BE2C (cell line): ENCODE measurements around the gene TMIGD1. TPM values are rescaled to one million over a fixed set of nuclear protein-coding genes. Genes with fewer than 3 reads are reported as not detected.

Experiments used
- DNase-seq: peaks from one replicate; pipeline ENCODE4 v3.0.0-alpha.2; 2020
- H3K27me3 ChIP-seq: fragments of 250-450 bp; sonication (Bioruptor Pico); 2 replicates; pipeline ENCODE4 v1.5.1; 2020; ENCODE audit warnings: mild to moderate bottlenecking
- H3K36me3 ChIP-seq: fragments of 250-450 bp; sonication (Bioruptor Pico); 2 replicates; pipeline ENCODE4 v1.5.1; 2020; ENCODE audit warnings: mild to moderate bottlenecking
- H3K4me1 ChIP-seq: fragments of 250-450 bp; sonication (Bioruptor Pico); 2 replicates; pipeline ENCODE4 v1.5.1; 2020
- H3K4me3 ChIP-seq: 2 replicates; pipeline ENCODE4 v1.5.1; 2011; ENCODE audit warnings: low read depth, low read length
- H3K9me3 ChIP-seq: fragments of 250-450 bp; sonication (Bioruptor Pico); 2 replicates; pipeline ENCODE4 v1.5.1; 2020
- CTCF ChIP-seq: IDR thresholded peaks from 2 replicates; pipeline ENCODE4 v1.5.1; 2012; ENCODE audit warnings: mild to moderate bottlenecking, low read depth, low read length
- polyA plus RNA-seq: library from polyadenylated mRNA; unstranded; fragments of >200 nt; gene quantifications from one replicate; pipeline ENCODE4 v1.2.1, GENCODE V29; 2012; ENCODE audit warnings: low read depth, missing spikeins; ENCODE audit not compliant: insufficient read length, insufficient read depth

Gene TMIGD1
- not detected for polyA plus RNA-seq

GRCh38 chr17:30333503-30334360 lies at the start of gene TMIGD1:
TMIGD1 (minus strand) TSS chr17:30334057; CDS start chr17:30332133, 1,924 bp downstream.
- H3K36me3 ChIP-seq = no peaks in the 10 kb centered on the region
- no peak for DNase-seq
- H3K4me1 ChIP-seq = no peaks in the 10 kb centered on the region
- no peaks in the 10 kb centered on the region for H3K27me3 ChIP-seq
- no peak for TF ChIP-seq CTCF
- no peaks in the 10 kb centered on the region for H3K9me3 ChIP-seq
- no peak within 1 kb of the TSS for H3K4me3 ChIP-seq

- TF ChIP-seq CTCF = no peak
- DNase-seq = no peak
- no peak overlapping the region for H3K4me3 ChIP-seq
- H3K27me3 ChIP-seq = no peaks in the 10 kb centered on the region
- no peaks in the 10 kb centered on the region for H3K9me3 ChIP-seq
- H3K36me3 ChIP-seq = no peaks in the 10 kb centered on the region
- no peaks in the 10 kb centered on the region for H3K4me1 ChIP-seq
Measured at GRCh38 chr17:30382345-30382744, 48.5 kb upstream of the TMIGD1 start.

- TF ChIP-seq CTCF = no peak
- Histone ChIP-seq H3K27me3 (no peaks in the 10 kb centered on the region), H3K4me3 (peak overlapping the region; percentile 69), H3K4me1 (no peaks in the 10 kb centered on the region), H3K9me3 (no peaks in the 10 kb centered on the region), H3K36me3 (no peaks in the 10 kb centered on the region)
- no peak for DNase-seq
Measured at GRCh38 chr17:30381340-30381659, 47.4 kb upstream of the TMIGD1 start.

- DNase-seq = no peak
- H3K4me1 ChIP-seq = no peaks in the 10 kb centered on the region
- TF ChIP-seq CTCF = no peak
- H3K27me3 ChIP-seq = no peaks in the 10 kb centered on the region
- H3K9me3 ChIP-seq = no peaks in the 10 kb centered on the region
- H3K36me3 ChIP-seq = no peaks in the 10 kb centered on the region
- peak overlapping the region; percentile 69 for H3K4me3 ChIP-seq
Measured at GRCh38 chr17:30380643-30381339, 46.9 kb upstream of the TMIGD1 start.

- no peak for DNase-seq
- Histone ChIP-seq H3K36me3 (no peaks in the 10 kb centered on the region), H3K27me3 (no peaks in the 10 kb centered on the region), H3K4me1 (no peaks in the 10 kb centered on the region), H3K4me3 (peak overlapping the region; percentile 69), H3K9me3 (no peaks in the 10 kb centered on the region)
- TF ChIP-seq CTCF = no peak
Measured at GRCh38 chr17:30379903-30380381, 46.1 kb upstream of the TMIGD1 start.
